GM12865 (cell line): ENCODE data around the gene DNAH8.

ENCODE experiments used
- DNase-seq: peaks from one replicate; pipeline ENCODE4 v3.0.0; 2010; ENCODE audit warnings: low read depth
- H3K4me3 ChIP-seq: 2 replicates; pipeline ENCODE4 v1.5.1; 2011; ENCODE audit warnings: mild to moderate bottlenecking, low read depth, low read length, control low read depth
- CTCF ChIP-seq: IDR thresholded peaks from 2 replicates; pipeline ENCODE4 v1.5.1; 2011; ENCODE audit warnings: low read length, control low read depth, low read depth, inconsistent platforms; ENCODE audit not compliant: insufficient read depth; ENCODE audit errors: missing control alignments

Gene DNAH8

GRCh38 chr6:39060467-39061160, 345.5 kb downstream of the DNAH8 start:
- no peak overlapping the region for H3K4me3 ChIP-seq
- no peak for DNase-seq
- no peak for TF ChIP-seq CTCF

GRCh38 chr6:39061182-39061581, 346.1 kb downstream of the DNAH8 start:
- DNase-seq = no peak
- H3K4me3 ChIP-seq = no peak overlapping the region
- no peak for TF ChIP-seq CTCF

GRCh38 chr6:39061588-39061987, 346.5 kb downstream of the DNAH8 start:
- TF ChIP-seq CTCF = no peak
- DNase-seq = no peak
- no peak overlapping the region for H3K4me3 ChIP-seq

GRCh38 chr6:39062014-39062740, 347.1 kb downstream of the DNAH8 start:
- DNase-seq = no peak
- no peak for TF ChIP-seq CTCF
- no peak overlapping the region for H3K4me3 ChIP-seq

GRCh38 chr6:39063526-39063925, 348.4 kb downstream of the DNAH8 start:
- no peak for TF ChIP-seq CTCF
- no peak for DNase-seq
- H3K4me3 ChIP-seq = no peak overlapping the region

GRCh38 chr6:39065561-39065960, 350.4 kb downstream of the DNAH8 start:
- DNase-seq = no peak
- TF ChIP-seq CTCF = no peak
- H3K4me3 ChIP-seq = no peak overlapping the region
